CD4-positive, CD25-positive, alpha-beta regulatory T cell (primary cell): Measurements from ENCODE around the gene GBA3. TPM values are rescaled to one million over a fixed set of nuclear protein-coding genes. Genes with fewer than 3 reads are reported as not detected.

Experiments used
- ATAC-seq, 2 donors: fragments of 150-1000 bp; cut with Tn5 transposase; one replicate each; pipeline ENCODE4 v1.10.0; 2021; ENCODE audit warnings: low read depth in 2 of 2, moderate number of reproducible peaks in 2 of 2, moderate library complexity in 1 of 2
- DNase-seq, 3 donors: peaks; one replicate each; pipeline versions ENCODE4 v3.0.0 to v3.0.0-alpha.2; 2012 to 2022; ENCODE audit warnings: mixed read lengths in 1 of 3
- H3K27ac ChIP-seq: one replicate; pipeline ENCODE4 v1.7.0; 2013; ENCODE audit warnings: mild to moderate bottlenecking, low read length; ENCODE audit not compliant: insufficient read depth, poor library complexity, severe bottlenecking
- H3K27me3 ChIP-seq: one replicate; pipeline ENCODE4 v1.7.0; 2013; ENCODE audit warnings: low read length; ENCODE audit not compliant: control insufficient read depth, insufficient read depth
- H3K36me3 ChIP-seq: one replicate; pipeline ENCODE4 v1.7.0; 2013; ENCODE audit warnings: mild to moderate bottlenecking, low read length, moderate library complexity; ENCODE audit not compliant: control insufficient read depth, insufficient read depth
- H3K4me1 ChIP-seq: 2 replicates; pipeline ENCODE4 v1.7.0; 2013; ENCODE audit warnings: mild to moderate bottlenecking, low read length; ENCODE audit not compliant: insufficient read depth, control insufficient read depth, poor library complexity, severe bottlenecking
- H3K4me3 ChIP-seq: one replicate; pipeline ENCODE4 v1.7.0; 2013; ENCODE audit warnings: low read depth, mild to moderate bottlenecking, low read length, moderate library complexity
- H3K9me3 ChIP-seq, 2 experiments: 1 replicate in 1 of 2; 2 replicates in 1 of 2; pipeline ENCODE4 v1.7.0; 2013; ENCODE audit warnings: low read length in 2 of 2, mild to moderate bottlenecking in 1 of 2, moderate library complexity in 1 of 2; ENCODE audit not compliant: control insufficient read depth in 2 of 2
- H3K27ac Mint-ChIP-seq, 3 donors: one replicate each; pipeline ENCODE4 v1.8.0; 2020 to 2022; ENCODE audit warnings: mild to moderate bottlenecking in 3 of 3, mixed read lengths in 3 of 3, moderate library complexity in 2 of 3
- H3K27me3 Mint-ChIP-seq: one replicate; pipeline ENCODE4 v1.8.0; 2022; ENCODE audit warnings: mild to moderate bottlenecking, mixed read lengths
- H3K36me3 Mint-ChIP-seq: one replicate; pipeline ENCODE4 v1.8.0; 2020; ENCODE audit warnings: mixed read lengths
- H3K4me1 Mint-ChIP-seq, 4 donors: one replicate each; pipeline ENCODE4 v1.8.0; 2020 to 2022; ENCODE audit warnings: mixed read lengths in 4 of 4, mild to moderate bottlenecking in 1 of 4
- H3K4me3 Mint-ChIP-seq, 4 donors: one replicate each; pipeline ENCODE4 v1.8.0; 2020 to 2022; ENCODE audit warnings: mild to moderate bottlenecking in 4 of 4, mixed read lengths in 4 of 4, moderate library complexity in 3 of 4
- H3K9me3 Mint-ChIP-seq, 7 donors: one replicate each; pipeline ENCODE4 v1.8.0; 2020 to 2022; ENCODE audit warnings: mixed read lengths in 7 of 7, mild to moderate bottlenecking in 3 of 7, moderate library complexity in 2 of 7
- polyA plus RNA-seq, 4 donors: library from polyadenylated mRNA; unstranded; fragments of 300-500 nt; fragmentation: Illumina TruSeq; gene quantifications; one replicate each; pipeline ENCODE4 v1.2.3, GENCODE V29; 2021
- total RNA-seq: library from RNA; stranded (reverse); gene quantifications from one replicate; pipeline ENCODE4 v1.2.3, GENCODE V29; 2022

Gene GBA3
- total and polyA plus RNA-seq, 5 donors from 2014 or later, result not detected

GRCh38 chr4:22695029-22695428 is 2.3 kb downstream of the GBA3 start:
- Histone ChIP-seq H3K36me3 (no peaks in the 10 kb centered on the region), H3K9me3 (no peaks in the 10 kb centered on the region), H3K27me3 (no peaks in the 10 kb centered on the region), H3K4me3 (no peak overlapping the region), H3K4me1 (no peaks in the 10 kb centered on the region), H3K27ac (no peak overlapping the region)
- H3K4me3 Mint-ChIP-seq, result no peak overlapping the region
- H3K36me3 Mint-ChIP-seq, result no peaks in the 10 kb centered on the region
- DNase-seq (no peak), ATAC-seq (no peak)
- H3K27me3 Mint-ChIP-seq, result no peaks in the 10 kb centered on the region
- peaks cover 0 to 5% (median 2%) of the 10 kb centered on the region in 7 donors for H3K9me3 Mint-ChIP-seq
- no peak overlapping the region for H3K27ac Mint-ChIP-seq
- peaks cover 0 to 2% (median 0%) of the 10 kb centered on the region in 4 donors for H3K4me1 Mint-ChIP-seq

DNA sequence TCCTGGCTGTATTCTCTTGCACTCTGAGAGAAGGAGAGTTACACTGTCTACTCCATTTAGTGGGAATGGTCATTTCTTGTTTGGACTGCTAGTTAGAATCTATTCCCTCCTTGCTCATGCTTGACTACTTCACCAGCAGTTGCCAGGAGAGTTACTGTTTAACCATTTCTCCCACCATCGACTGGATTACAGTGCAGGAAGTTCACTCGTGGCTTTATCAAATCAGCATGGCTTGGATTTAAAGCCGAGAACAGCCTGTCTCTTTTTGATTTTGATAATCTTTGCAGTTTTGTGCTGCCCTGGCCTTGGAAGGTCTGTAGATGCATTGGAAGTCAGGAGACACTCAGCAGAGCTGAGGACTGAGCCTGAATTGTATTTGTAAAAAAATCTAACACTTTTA is 3.2 kb downstream of the GBA3 start:
- Histone ChIP-seq H3K27me3 (no peaks in the 10 kb centered on the region), H3K4me3 (no peak overlapping the region), H3K36me3 (no peaks in the 10 kb centered on the region), H3K27ac (no peak overlapping the region), H3K9me3 (peaks cover 0 to 3% of the 10 kb centered on the region in 2 experiments), H3K4me1 (no peaks in the 10 kb centered on the region)
- ATAC-seq, result no peak
- Mint-ChIP-seq H3K4me1 (no peaks in the 10 kb centered on the region), H3K27ac (no peak overlapping the region), H3K27me3 (no peaks in the 10 kb centered on the region), H3K36me3 (no peaks in the 10 kb centered on the region), H3K4me3 (no peak overlapping the region), H3K9me3 (peaks cover 0 to 7% (median 2%) of the 10 kb centered on the region in 7 donors)
- DNase-seq, result no peak

- Histone ChIP-seq H3K36me3 (no peaks in the 10 kb centered on the region), H3K9me3 (peaks cover 0 to 3% of the 10 kb centered on the region in 2 experiments), H3K27ac (no peak overlapping the region), H3K4me3 (no peak overlapping the region), H3K27me3 (no peaks in the 10 kb centered on the region), H3K4me1 (no peaks in the 10 kb centered on the region)
- Mint-ChIP-seq H3K9me3 (peaks cover 2 to 10% (median 5%) of the 10 kb centered on the region in 7 donors), H3K36me3 (no peaks in the 10 kb centered on the region), H3K27ac (no peak overlapping the region), H3K4me1 (no peaks in the 10 kb centered on the region), H3K27me3 (no peaks in the 10 kb centered on the region), H3K4me3 (no peak overlapping the region)
- DNase-seq (no peak), ATAC-seq (no peak)
Observed at GRCh38 chr4:22703912-22704311, 11.2 kb downstream of the GBA3 start.

DNA sequence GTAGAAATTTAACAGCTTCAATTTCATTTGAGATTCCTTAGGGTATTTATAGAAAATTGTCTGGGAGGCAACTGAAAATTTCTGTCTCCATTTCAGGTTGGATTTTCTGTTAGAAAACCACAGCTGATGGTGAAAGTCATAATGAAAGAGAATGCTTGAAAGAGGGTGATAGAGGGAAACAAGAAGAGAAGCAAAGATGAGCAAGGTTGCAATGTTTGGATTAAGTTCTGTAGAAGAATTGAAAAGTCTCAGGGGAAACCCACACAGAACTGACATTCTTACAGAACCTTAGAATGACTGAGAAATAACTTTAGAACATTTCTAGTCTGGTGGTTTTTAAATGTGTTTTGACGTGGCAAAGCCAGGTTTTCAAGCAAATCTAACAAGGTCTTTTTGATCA is 14.7 kb downstream of the GBA3 start:
- H3K36me3 ChIP-seq, result no peaks in the 10 kb centered on the region
- no peak for ATAC-seq
- no peaks in the 10 kb centered on the region for H3K27me3 ChIP-seq
- H3K9me3 ChIP-seq, result no peaks in the 10 kb centered on the region
- no peak overlapping the region for H3K27ac Mint-ChIP-seq
- no peaks in the 10 kb centered on the region for H3K27me3 Mint-ChIP-seq
- no peaks in the 10 kb centered on the region for H3K36me3 Mint-ChIP-seq
- no peak overlapping the region for H3K27ac ChIP-seq
- no peak overlapping the region for H3K4me3 ChIP-seq
- no peaks in the 10 kb centered on the region for H3K4me1 Mint-ChIP-seq
- H3K4me3 Mint-ChIP-seq, result no peak overlapping the region
- peaks cover 0 to 10% (median 5%) of the 10 kb centered on the region in 7 donors for H3K9me3 Mint-ChIP-seq
- H3K4me1 ChIP-seq, result no peaks in the 10 kb centered on the region
- DNase-seq, result no peak

DNA sequence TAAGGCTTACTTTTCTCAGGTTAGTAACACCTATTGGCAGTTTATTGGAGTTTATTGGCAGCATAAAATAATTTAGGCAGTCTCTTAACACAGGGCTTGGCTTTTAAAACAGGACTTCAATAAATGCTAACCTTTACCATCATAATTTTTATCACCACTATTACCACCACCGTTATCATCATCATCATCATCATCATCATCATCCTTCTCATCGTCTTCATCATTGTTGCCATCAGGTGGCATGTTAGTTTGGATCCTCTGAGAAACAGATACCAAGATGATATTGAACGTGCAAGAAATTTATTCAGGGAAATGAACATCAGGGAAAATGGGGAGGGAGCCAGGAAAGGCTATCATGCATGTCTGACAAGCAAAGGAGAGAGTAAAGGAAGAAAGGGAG is 16.2 kb downstream of the GBA3 start:
- Mint-ChIP-seq H3K9me3 (peaks cover 0 to 7% (median 3%) of the 10 kb centered on the region in 7 donors), H3K4me3 (no peak overlapping the region), H3K27ac (peak overlapping the region in 1 of 3 donors; percentile 26), H3K4me1 (no peaks in the 10 kb centered on the region), H3K36me3 (no peaks in the 10 kb centered on the region), H3K27me3 (no peaks in the 10 kb centered on the region)
- H3K36me3 ChIP-seq, result no peaks in the 10 kb centered on the region
- H3K4me3 ChIP-seq, result no peak overlapping the region
- ATAC-seq (no peak), DNase-seq (no peak)
- no peaks in the 10 kb centered on the region for H3K27me3 ChIP-seq
- no peak overlapping the region for H3K27ac ChIP-seq
- H3K4me1 ChIP-seq, result no peaks in the 10 kb centered on the region
- H3K9me3 ChIP-seq, result no peaks in the 10 kb centered on the region

DNA sequence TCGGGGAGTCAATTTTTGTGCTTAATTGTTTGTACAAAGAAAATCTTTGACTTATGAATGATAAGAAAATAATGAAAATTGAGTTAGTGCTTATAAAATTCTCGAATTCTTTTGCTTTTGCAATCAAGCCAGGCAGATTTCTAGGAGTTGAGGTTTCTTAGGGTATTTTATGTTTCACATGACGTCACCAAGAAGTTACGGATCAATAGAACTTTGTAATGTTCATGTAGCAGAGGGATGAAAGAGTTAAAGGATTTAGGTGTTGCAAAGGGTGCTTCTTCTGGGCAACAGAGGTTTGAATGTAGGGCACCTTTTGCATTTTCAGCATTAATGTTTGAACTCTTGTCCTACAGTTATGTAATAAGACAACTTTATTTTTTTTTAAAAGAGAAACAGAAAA is 19.4 kb downstream of the GBA3 start:
- DNase-seq (no peak), ATAC-seq (no peak)
- H3K4me1 Mint-ChIP-seq, result no peaks in the 10 kb centered on the region
- no peaks in the 10 kb centered on the region for H3K36me3 Mint-ChIP-seq
- H3K4me3 Mint-ChIP-seq, result no peak overlapping the region
- no peaks in the 10 kb centered on the region for H3K27me3 Mint-ChIP-seq
- no peak overlapping the region for H3K4me3 ChIP-seq
- no peaks in the 10 kb centered on the region for H3K9me3 ChIP-seq
- no peak overlapping the region for H3K27ac Mint-ChIP-seq
- no peaks in the 10 kb centered on the region for H3K36me3 ChIP-seq
- H3K9me3 Mint-ChIP-seq, result peaks cover 2 to 6% (median 3%) of the 10 kb centered on the region in 7 donors
- no peak overlapping the region for H3K27ac ChIP-seq
- H3K27me3 ChIP-seq, result no peaks in the 10 kb centered on the region
- no peaks in the 10 kb centered on the region for H3K4me1 ChIP-seq

GRCh38 chr4:22712529-22712928 is 19.8 kb downstream of the GBA3 start:
- Histone ChIP-seq H3K4me1 (no peaks in the 10 kb centered on the region), H3K27ac (no peak overlapping the region), H3K27me3 (no peaks in the 10 kb centered on the region), H3K9me3 (no peaks in the 10 kb centered on the region), H3K36me3 (no peaks in the 10 kb centered on the region), H3K4me3 (no peak overlapping the region)
- Mint-ChIP-seq H3K9me3 (peaks cover 0 to 6% (median 3%) of the 10 kb centered on the region in 7 donors), H3K4me3 (no peak overlapping the region), H3K27ac (no peak overlapping the region), H3K4me1 (no peaks in the 10 kb centered on the region), H3K27me3 (no peaks in the 10 kb centered on the region), H3K36me3 (no peaks in the 10 kb centered on the region)
- no peak for DNase-seq
- no peak for ATAC-seq

- H3K27ac ChIP-seq, result no peak overlapping the region
- no peaks in the 10 kb centered on the region for H3K27me3 Mint-ChIP-seq
- H3K36me3 Mint-ChIP-seq, result no peaks in the 10 kb centered on the region
- H3K27ac Mint-ChIP-seq, result no peak overlapping the region
- H3K4me3 ChIP-seq, result no peak overlapping the region
- H3K9me3 ChIP-seq, result no peaks in the 10 kb centered on the region
- H3K27me3 ChIP-seq, result no peaks in the 10 kb centered on the region
- no peak overlapping the region for H3K4me3 Mint-ChIP-seq
- H3K36me3 ChIP-seq, result no peaks in the 10 kb centered on the region
- H3K4me1 ChIP-seq, result no peaks in the 10 kb centered on the region
- no peak for DNase-seq
- H3K4me1 Mint-ChIP-seq, result no peaks in the 10 kb centered on the region
- H3K9me3 Mint-ChIP-seq, result peaks cover 0 to 6% (median 3%) of the 10 kb centered on the region in 7 donors
- ATAC-seq, result no peak
Observed at GRCh38 chr4:22713841-22714240, 21.1 kb downstream of the GBA3 start.
